Rectal smooth muscle tissue (tissue), 1 donor: ENCODE measurements around the gene AK9.
"Not testable (repeated sequence)": the region's sequence is repeated elsewhere in the genome, so short reads cannot be mapped to it uniquely, and the experiment has no call there.

Experiments used
- H3K27ac ChIP-seq: one replicate; pipeline ENCODE4 v1.7.0; 2013; ENCODE audit warnings: low read depth, low read length, inconsistent platforms
- H3K27me3 ChIP-seq: one replicate; pipeline ENCODE4 v1.7.0; 2013; ENCODE audit warnings: low read length; ENCODE audit not compliant: control insufficient read depth, insufficient read depth
- H3K36me3 ChIP-seq: one replicate; pipeline ENCODE4 v1.7.0; 2013; ENCODE audit warnings: low read length; ENCODE audit not compliant: control insufficient read depth, insufficient read depth
- H3K4me1 ChIP-seq: one replicate; pipeline ENCODE4 v1.7.0; 2013; ENCODE audit warnings: low read length; ENCODE audit not compliant: control insufficient read depth, insufficient read depth
- H3K4me3 ChIP-seq: one replicate; pipeline ENCODE4 v1.7.0; 2013; ENCODE audit warnings: low read length
- H3K9ac ChIP-seq: one replicate; pipeline ENCODE4 v1.7.0; 2013; ENCODE audit warnings: low read length

The AK9 gene

GRCh38 chr6:109715616-109716015 lies 24.6 kb upstream of the AK9 start:
- H3K4me3 ChIP-seq, result no peak overlapping the region
- no peaks in the 10 kb centered on the region for H3K4me1 ChIP-seq
- H3K27ac ChIP-seq, result no peak overlapping the region
- H3K27me3 ChIP-seq, result no peaks in the 10 kb centered on the region
- H3K9ac ChIP-seq, result no peak overlapping the region
- H3K36me3 ChIP-seq, result peaks cover 2% of the 10 kb centered on the region

- Histone ChIP-seq H3K4me3 (no peak overlapping the region), H3K27me3 (no peaks in the 10 kb centered on the region), H3K36me3 (peaks cover 2% of the 10 kb centered on the region), H3K9ac (no peak overlapping the region), H3K27ac (no peak overlapping the region), H3K4me1 (no peaks in the 10 kb centered on the region)
These were observed 23.6 kb upstream of the AK9 start for GRCh38 chr6:109714611-109715010.

GRCh38 chr6:109714166-109714565 lies 23.2 kb upstream of the AK9 start:
- no peak overlapping the region for H3K27ac ChIP-seq
- no peaks in the 10 kb centered on the region for H3K4me1 ChIP-seq
- no peak overlapping the region for H3K4me3 ChIP-seq
- H3K9ac ChIP-seq, result no peak overlapping the region
- H3K27me3 ChIP-seq, result no peaks in the 10 kb centered on the region
- peaks cover 2% of the 10 kb centered on the region for H3K36me3 ChIP-seq

- H3K4me1 ChIP-seq, result no peaks in the 10 kb centered on the region
- H3K27me3 ChIP-seq, result no peaks in the 10 kb centered on the region
- H3K9ac ChIP-seq, result no peak overlapping the region
- no peaks in the 10 kb centered on the region for H3K36me3 ChIP-seq
- no peak overlapping the region for H3K4me3 ChIP-seq
- no peak overlapping the region for H3K27ac ChIP-seq
These were observed 22.1 kb upstream of the AK9 start for GRCh38 chr6:109713097-109713496.

GRCh38 chr6:109708099-109708498 lies 17.1 kb upstream of the AK9 start:
- H3K36me3 ChIP-seq, H3K27ac ChIP-seq, H3K4me3 ChIP-seq, H3K27me3 ChIP-seq, H3K9ac ChIP-seq, H3K4me1 ChIP-seq: not testable (repeated sequence)

- Histone ChIP-seq H3K27me3 (no peaks in the 10 kb centered on the region), H3K9ac (no peak overlapping the region), H3K4me3 (no peak overlapping the region), H3K4me1 (peaks cover 3% of the 10 kb centered on the region), H3K27ac (no peak overlapping the region), H3K36me3 (no peaks in the 10 kb centered on the region)
These were observed 15.5 kb upstream of the AK9 start for GRCh38 chr6:109706513-109706912.

GRCh38 chr6:109705258-109705657 lies 14.3 kb upstream of the AK9 start:
- Histone ChIP-seq H3K4me1 (peaks cover 3% of the 10 kb centered on the region), H3K4me3 (no peak overlapping the region), H3K36me3 (no peaks in the 10 kb centered on the region), H3K9ac (no peak overlapping the region), H3K27ac (no peak overlapping the region), H3K27me3 (no peaks in the 10 kb centered on the region)

- Histone ChIP-seq H3K4me1 (peaks cover 3% of the 10 kb centered on the region), H3K36me3 (no peaks in the 10 kb centered on the region), H3K27ac (no peak overlapping the region), H3K4me3 (no peak overlapping the region), H3K27me3 (no peaks in the 10 kb centered on the region), H3K9ac (no peak overlapping the region)
These were observed 11.8 kb upstream of the AK9 start for GRCh38 chr6:109702791-109703190.

GRCh38 chr6:109701774-109702173 lies 10.8 kb upstream of the AK9 start:
- Histone ChIP-seq H3K27me3 (no peaks in the 10 kb centered on the region), H3K36me3 (no peaks in the 10 kb centered on the region), H3K4me1 (peaks cover 3% of the 10 kb centered on the region), H3K27ac (no peak overlapping the region), H3K4me3 (no peak overlapping the region), H3K9ac (no peak overlapping the region)

- Histone ChIP-seq H3K27ac (no peak overlapping the region), H3K4me1 (peaks cover 3% of the 10 kb centered on the region), H3K27me3 (no peaks in the 10 kb centered on the region), H3K4me3 (no peak overlapping the region), H3K36me3 (no peaks in the 10 kb centered on the region), H3K9ac (no peak overlapping the region)
These were observed 10.2 kb upstream of the AK9 start for GRCh38 chr6:109701221-109701620.

GRCh38 chr6:109696355-109696754 lies 5.4 kb upstream of the AK9 start:
- H3K4me1 ChIP-seq, result peaks cover 5% of the 10 kb centered on the region
- H3K27ac ChIP-seq, result no peak overlapping the region
- H3K9ac ChIP-seq, result no peak overlapping the region
- H3K4me3 ChIP-seq, result no peak overlapping the region
- H3K36me3 ChIP-seq, result no peaks in the 10 kb centered on the region
- no peaks in the 10 kb centered on the region for H3K27me3 ChIP-seq

GRCh38 chr6:109695468-109695867 lies 4.5 kb upstream of the AK9 start:
- no peak overlapping the region for H3K27ac ChIP-seq
- peaks cover 5% of the 10 kb centered on the region for H3K4me1 ChIP-seq
- H3K4me3 ChIP-seq, result no peak overlapping the region
- H3K27me3 ChIP-seq, result no peaks in the 10 kb centered on the region
- H3K9ac ChIP-seq, result no peak overlapping the region
- no peaks in the 10 kb centered on the region for H3K36me3 ChIP-seq

GRCh38 chr6:109693111-109693510 lies 2.1 kb upstream of the AK9 start:
- Histone ChIP-seq H3K27ac (no peak overlapping the region), H3K4me1 (peaks cover 8% of the 10 kb centered on the region), H3K9ac (no peak overlapping the region), H3K4me3 (no peak overlapping the region), H3K36me3 (no peaks in the 10 kb centered on the region), H3K27me3 (no peaks in the 10 kb centered on the region)

- H3K4me3 ChIP-seq, result peak overlapping the region; percentile 86
- H3K27me3 ChIP-seq, result no peaks in the 10 kb centered on the region
- peak overlapping the region; percentile 79 for H3K27ac ChIP-seq
- H3K36me3 ChIP-seq, result no peaks in the 10 kb centered on the region
- peak overlapping the region; percentile 59 for H3K9ac ChIP-seq
- H3K4me1 ChIP-seq, result peaks cover 8% of the 10 kb centered on the region
These were observed 647 bp downstream of the AK9 start for GRCh38 chr6:109690373-109690736.
